Loucy (cell line): Measurements from ENCODE around the gene CDA.

ENCODE experiments used
- H2AFZ ChIP-seq: fragments of 200-600 bp; sonication (generic); 2 replicates; pipeline ENCODE4 v1.6.0; 2016; ENCODE audit warnings: antibody characterized with exemption, mild to moderate bottlenecking, low read length, moderate library complexity
- H3F3A ChIP-seq: fragments of 200-600 bp; 2 replicates; pipeline ENCODE4 v1.6.0; 2016; ENCODE audit warnings: antibody characterized with exemption, low read depth, mild to moderate bottlenecking
- H3K27me3 ChIP-seq: fragments of 200-600 bp; sonication (generic); 2 replicates; pipeline ENCODE4 v1.6.1; 2014; ENCODE audit warnings: low read length, mild to moderate bottlenecking; ENCODE audit not compliant: insufficient read depth, poor library complexity, severe bottlenecking
- H3K36me3 ChIP-seq: fragments of 200-600 bp; sonication (generic); 2 replicates; pipeline ENCODE4 v1.6.1; 2016; ENCODE audit warnings: low read length; ENCODE audit not compliant: insufficient read depth
- H3K4me1 ChIP-seq: fragments of 200-600 bp; sonication (generic); 2 replicates; pipeline ENCODE4 v1.5.1; 2014; ENCODE audit warnings: low read length, mild to moderate bottlenecking; ENCODE audit not compliant: insufficient read depth, poor library complexity, severe bottlenecking
- H3K4me2 ChIP-seq: fragments of 200-600 bp; sonication (generic); 2 replicates; pipeline ENCODE4 v1.6.0; 2014; ENCODE audit warnings: antibody characterized with exemption, low read length, low read depth, mild to moderate bottlenecking; ENCODE audit not compliant: poor library complexity, severe bottlenecking
- H3K4me3 ChIP-seq: fragments of 200-600 bp; sonication (generic); 2 replicates; pipeline ENCODE4 v1.5.1; 2014; ENCODE audit warnings: low read length, mild to moderate bottlenecking, mixed read lengths; ENCODE audit not compliant: poor library complexity, severe bottlenecking
- H3K79me2 ChIP-seq: fragments of 200-600 bp; sonication (generic); 2 replicates; pipeline ENCODE4 v1.6.1; 2014; ENCODE audit warnings: low read length; ENCODE audit not compliant: insufficient read depth
- H3K9ac ChIP-seq: fragments of 200-600 bp; sonication (generic); 2 replicates; pipeline ENCODE4 v1.6.0; 2014; ENCODE audit warnings: mild to moderate bottlenecking, low read depth, low read length, moderate library complexity; ENCODE audit not compliant: poor library complexity, severe bottlenecking
- H3K9me2 ChIP-seq: fragments of 200-600 bp; sonication (generic); replicated peaks from 2 replicates; pipeline ENCODE4 v1.6.1; 2016; ENCODE audit warnings: low read depth, low read length, mixed read lengths
- H3K9me3 ChIP-seq: fragments of 200-600 bp; sonication (generic); 2 replicates; pipeline ENCODE4 v1.6.1; 2014; ENCODE audit warnings: mild to moderate bottlenecking, antibody characterized with exemption, low read length, low read depth; ENCODE audit not compliant: insufficient read depth
- H4K20me1 ChIP-seq: fragments of 200-600 bp; sonication (generic); 2 replicates; pipeline ENCODE4 v1.6.0; 2014; ENCODE audit warnings: antibody characterized with exemption, low read length, mild to moderate bottlenecking; ENCODE audit not compliant: insufficient read depth, poor library complexity, severe bottlenecking
- EZH2phosphoT487 ChIP-seq: fragments of 200-600 bp; IDR thresholded peaks from 2 replicates; pipeline ENCODE4 v1.6.1; 2018; ENCODE audit warnings: antibody characterized with exemption, mild to moderate bottlenecking, moderate library complexity, borderline replicate concordance
- TF ChIP-seq, protein P1 (sequence below): fragments of 200-600 bp; sonication (generic); conservative IDR thresholded peaks from 2 replicates; pipeline ENCODE4 v1.5.1; 2014; ENCODE audit warnings: mild to moderate bottlenecking, antibody characterized with exemption, low read length

Gene CDA

DNA sequence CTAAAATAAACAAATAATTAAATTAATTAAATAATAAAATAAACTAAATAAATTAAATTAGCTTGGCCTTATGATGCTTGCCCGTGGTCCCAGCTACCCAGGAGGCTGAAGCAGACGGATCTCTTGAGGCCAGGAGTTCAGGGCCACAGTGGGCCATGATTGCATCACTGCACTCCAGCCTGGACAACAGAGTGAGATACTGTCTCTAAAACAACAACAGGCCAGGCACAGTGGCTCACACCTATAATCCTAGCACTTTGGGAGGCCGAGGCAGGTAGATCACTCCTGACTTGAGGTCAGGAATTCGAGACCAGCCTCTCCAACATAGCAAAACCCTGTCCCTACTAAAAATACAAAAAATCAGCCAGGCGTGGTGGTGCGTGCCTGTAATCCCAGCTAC, 32.1 kb downstream of the CDA start:
- H3K27me3 ChIP-seq: no peaks in the 10 kb centered on the region
- TF ChIP-seq EZH2phosphoT487: no peak
- TF ChIP-seq, protein P1, sequence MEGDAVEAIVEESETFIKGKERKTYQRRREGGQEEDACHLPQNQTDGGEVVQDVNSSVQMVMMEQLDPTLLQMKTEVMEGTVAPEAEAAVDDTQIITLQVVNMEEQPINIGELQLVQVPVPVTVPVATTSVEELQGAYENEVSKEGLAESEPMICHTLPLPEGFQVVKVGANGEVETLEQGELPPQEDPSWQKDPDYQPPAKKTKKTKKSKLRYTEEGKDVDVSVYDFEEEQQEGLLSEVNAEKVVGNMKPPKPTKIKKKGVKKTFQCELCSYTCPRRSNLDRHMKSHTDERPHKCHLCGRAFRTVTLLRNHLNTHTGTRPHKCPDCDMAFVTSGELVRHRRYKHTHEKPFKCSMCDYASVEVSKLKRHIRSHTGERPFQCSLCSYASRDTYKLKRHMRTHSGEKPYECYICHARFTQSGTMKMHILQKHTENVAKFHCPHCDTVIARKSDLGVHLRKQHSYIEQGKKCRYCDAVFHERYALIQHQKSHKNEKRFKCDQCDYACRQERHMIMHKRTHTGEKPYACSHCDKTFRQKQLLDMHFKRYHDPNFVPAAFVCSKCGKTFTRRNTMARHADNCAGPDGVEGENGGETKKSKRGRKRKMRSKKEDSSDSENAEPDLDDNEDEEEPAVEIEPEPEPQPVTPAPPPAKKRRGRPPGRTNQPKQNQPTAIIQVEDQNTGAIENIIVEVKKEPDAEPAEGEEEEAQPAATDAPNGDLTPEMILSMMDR: no peak
- no peak overlapping the region for H3K9ac ChIP-seq
- no peaks in the 10 kb centered on the region for H3K9me2 ChIP-seq
- H3K4me2 ChIP-seq: no peak overlapping the region
- no peak overlapping the region for H3K4me3 ChIP-seq
- H3K79me2 ChIP-seq: no peaks in the 10 kb centered on the region
- H3K9me3 ChIP-seq: no peaks in the 10 kb centered on the region
- H3K36me3 ChIP-seq: no peaks in the 10 kb centered on the region
- H3K4me1 ChIP-seq: no peaks in the 10 kb centered on the region
- no peaks in the 10 kb centered on the region for H3F3A ChIP-seq
- H4K20me1 ChIP-seq: no peaks in the 10 kb centered on the region
- no peak overlapping the region for H2AFZ ChIP-seq

DNA sequence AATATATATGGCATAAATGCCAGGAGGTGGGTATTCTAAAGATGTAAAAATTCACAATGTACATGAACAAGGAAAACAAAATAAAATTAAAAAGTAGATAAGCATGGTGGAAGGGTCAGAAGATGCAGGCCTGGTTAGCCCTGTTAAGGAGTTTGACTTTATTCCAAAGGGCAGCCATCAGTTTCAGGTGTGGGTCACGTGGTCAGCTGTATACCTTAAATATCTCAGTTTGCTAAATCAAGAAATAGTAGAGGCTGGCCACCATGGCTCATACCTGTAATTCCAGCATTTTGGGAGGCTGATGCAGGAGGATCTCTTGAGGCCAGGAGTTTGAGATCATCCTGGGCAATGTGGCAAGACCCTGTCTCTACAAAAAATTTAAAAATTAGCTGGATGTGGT, 35.8 kb downstream of the CDA start:
- Histone ChIP-seq H3K9me2 (no peaks in the 10 kb centered on the region), H3F3A (no peaks in the 10 kb centered on the region), H3K27me3 (no peaks in the 10 kb centered on the region), H2AFZ (0 out of 2 replicates have a peak overlapping the region, but pooled peaks have one; percentile 24), H3K9me3 (0 out of 2 replicates have a peak, but pooled peaks cover 3% of the 10 kb centered on the region), H3K4me3 (no peak overlapping the region), H4K20me1 (no peaks in the 10 kb centered on the region), H3K79me2 (no peaks in the 10 kb centered on the region), H3K4me2 (no peak overlapping the region), H3K36me3 (no peaks in the 10 kb centered on the region), H3K4me1 (no peaks in the 10 kb centered on the region), H3K9ac (no peak overlapping the region)
- TF ChIP-seq, protein P1: no peak
- no peak for TF ChIP-seq EZH2phosphoT487

DNA sequence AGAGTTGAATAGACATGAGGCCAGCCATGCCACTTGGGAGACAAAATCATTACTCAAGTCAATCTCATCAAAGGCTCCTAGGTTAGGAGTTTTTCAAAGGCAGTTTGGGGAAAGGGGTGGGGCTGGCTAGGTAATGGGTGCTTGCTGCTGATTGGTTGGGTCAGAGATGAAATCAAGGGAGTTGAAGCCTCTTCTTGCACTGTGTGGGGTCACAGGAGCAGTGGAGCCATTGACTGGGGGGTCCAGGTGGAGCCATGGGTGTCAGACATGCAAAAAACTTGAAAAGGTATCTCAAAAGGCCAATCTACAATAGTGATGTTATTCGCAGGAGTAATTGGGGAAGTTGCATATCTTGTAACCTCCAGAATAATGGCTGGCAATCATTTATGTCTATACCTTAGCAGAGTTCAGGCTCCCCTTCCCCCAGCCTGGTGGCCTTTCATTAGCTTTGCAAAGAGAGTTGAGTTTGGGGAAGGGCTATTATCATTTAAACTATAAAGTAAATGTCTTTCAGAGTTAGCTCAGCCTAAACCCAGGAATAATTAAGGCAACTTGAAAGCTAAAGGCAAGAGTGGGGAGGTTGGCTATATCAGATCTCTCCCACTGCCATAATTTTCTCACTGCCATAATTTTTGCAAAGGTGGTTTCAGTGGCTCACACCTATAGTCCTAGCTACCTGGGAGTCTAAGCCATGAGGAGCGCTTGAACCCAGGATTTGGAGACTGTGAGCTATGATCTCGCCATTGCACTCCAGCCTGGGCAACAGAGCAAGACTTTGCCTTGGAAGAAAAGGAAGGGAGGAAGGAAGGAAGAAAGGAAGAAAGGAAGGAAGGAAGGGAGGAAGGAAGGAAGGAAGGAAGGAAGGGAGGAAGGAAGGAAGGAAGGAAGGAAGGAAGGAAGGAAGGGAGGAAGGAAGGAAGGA, 36.5 kb downstream of the CDA start:
- no peaks in the 10 kb centered on the region for H3F3A ChIP-seq
- no peaks in the 10 kb centered on the region for H3K4me1 ChIP-seq
- no peak overlapping the region for H2AFZ ChIP-seq
- no peaks in the 10 kb centered on the region for H3K27me3 ChIP-seq
- H3K9me2 ChIP-seq: no peaks in the 10 kb centered on the region
- no peak overlapping the region for H3K4me2 ChIP-seq
- H3K79me2 ChIP-seq: no peaks in the 10 kb centered on the region
- H4K20me1 ChIP-seq: no peaks in the 10 kb centered on the region
- H3K4me3 ChIP-seq: no peak overlapping the region
- TF ChIP-seq, protein P1: no peak
- TF ChIP-seq EZH2phosphoT487: no peak
- H3K36me3 ChIP-seq: no peaks in the 10 kb centered on the region
- no peak overlapping the region for H3K9ac ChIP-seq
- H3K9me3 ChIP-seq: 0 out of 2 replicates have a peak, but pooled peaks cover 3% of the 10 kb centered on the region
